ENCODE results near the gene MET. TPM values are rescaled to one million over a fixed set of nuclear protein-coding genes. Genes with fewer than 3 reads are reported as not detected.

Gene MET
- polyA plus RNA-seq, 6 donors from 2014 or later = not detected

GRCh38 chr7:116727432-116728009, 55.5 kb downstream of the MET start:
- no peak for ATAC-seq (ENCODE audit: low read depth in 2 of 2)
- Mint-ChIP-seq H3K27ac (no peak overlapping the region), H3K4me1 (no peaks in the 10 kb centered on the region), H3K4me3 (no peak overlapping the region), H3K27me3 (peaks cover 21 to 42% (median 31%) of the 10 kb centered on the region in 3 donors), H3K9me3 (no peaks in the 10 kb centered on the region), H3K36me3 (no peaks in the 10 kb centered on the region)
- DNase-seq = no peak

- H3K27me3 Mint-ChIP-seq = peaks cover 21 to 42% (median 31%) of the 10 kb centered on the region in 3 donors
Observed at GRCh38 chr7:116728413-116728812, 56.4 kb downstream of the MET start.

GRCh38 chr7:116730097-116731022, 58.4 kb downstream of the MET start:
- H3K4me1 Mint-ChIP-seq = peaks cover 0 to 6% (median 0%) of the 10 kb centered on the region in 3 donors
- peaks cover 19 to 42% (median 31%) of the 10 kb centered on the region in 3 donors for H3K27me3 Mint-ChIP-seq
- H3K4me3 Mint-ChIP-seq = no peak overlapping the region
- H3K27ac Mint-ChIP-seq = no peak overlapping the region
- no peak for ATAC-seq (ENCODE audit: low read depth in 2 of 2)
- no peak for DNase-seq
- no peaks in the 10 kb centered on the region for H3K9me3 Mint-ChIP-seq
- no peaks in the 10 kb centered on the region for H3K36me3 Mint-ChIP-seq

More at GRCh38 chr7:116728413-116728812, 56.4 kb downstream of the MET start:
- Mint-ChIP-seq H3K4me1 (no peaks in the 10 kb centered on the region), H3K36me3 (no peaks in the 10 kb centered on the region), H3K9me3 (no peaks in the 10 kb centered on the region), H3K27ac (no peak overlapping the region), H3K4me3 (no peak overlapping the region)
- ATAC-seq (ENCODE audit: low read depth in 2 of 2) = no peak
- DNase-seq = no peak

GRCh38 chr7:116731023-116731395, 59.0 kb downstream of the MET start:
- H3K27me3 Mint-ChIP-seq = peaks cover 18 to 40% (median 31%) of the 10 kb centered on the region in 3 donors
- no peak overlapping the region for H3K27ac Mint-ChIP-seq
- H3K4me1 Mint-ChIP-seq = peaks cover 0 to 6% (median 0%) of the 10 kb centered on the region in 3 donors
- ATAC-seq (ENCODE audit: low read depth in 2 of 2) (no peak), DNase-seq (no peak)
- no peak overlapping the region for H3K4me3 Mint-ChIP-seq
- H3K9me3 Mint-ChIP-seq = no peaks in the 10 kb centered on the region
- H3K36me3 Mint-ChIP-seq = no peaks in the 10 kb centered on the region

- peaks cover 15 to 33% (median 24%) of the 10 kb centered on the region in 3 donors for H3K27me3 Mint-ChIP-seq
- ATAC-seq (ENCODE audit: low read depth in 2 of 2) (no peak), DNase-seq (no peak)
- no peak overlapping the region for H3K4me3 Mint-ChIP-seq
- no peaks in the 10 kb centered on the region for H3K36me3 Mint-ChIP-seq
- H3K9me3 Mint-ChIP-seq = no peaks in the 10 kb centered on the region
- no peak overlapping the region for H3K27ac Mint-ChIP-seq
- peaks cover 0 to 6% (median 0%) of the 10 kb centered on the region in 3 donors for H3K4me1 Mint-ChIP-seq
Observed at GRCh38 chr7:116731445-116732335, 59.7 kb downstream of the MET start.

GRCh38 chr7:116732788-116733694, 61.0 kb downstream of the MET start:
- no peak for ATAC-seq (ENCODE audit: low read depth in 2 of 2)

GRCh38 chr7:116733924-116734580, 62.1 kb downstream of the MET start:
- ATAC-seq (ENCODE audit: low read depth in 2 of 2) (no peak), DNase-seq (no peak)
- Mint-ChIP-seq H3K27ac (no peak overlapping the region), H3K9me3 (no peaks in the 10 kb centered on the region), H3K36me3 (no peaks in the 10 kb centered on the region), H3K4me3 (no peak overlapping the region), H3K27me3 (peaks cover 16 to 30% (median 16%) of the 10 kb centered on the region in 3 donors), H3K4me1 (peaks cover 0 to 6% (median 0%) of the 10 kb centered on the region in 3 donors)

More at GRCh38 chr7:116732788-116733694, 61.0 kb downstream of the MET start:
- Mint-ChIP-seq H3K27ac (no peak overlapping the region), H3K4me1 (peaks cover 0 to 6% (median 0%) of the 10 kb centered on the region in 3 donors), H3K27me3 (peaks cover 11 to 27% (median 13%) of the 10 kb centered on the region in 3 donors), H3K4me3 (no peak overlapping the region), H3K9me3 (no peaks in the 10 kb centered on the region), H3K36me3 (no peaks in the 10 kb centered on the region)
- DNase-seq = no peak

- H3K27me3 Mint-ChIP-seq = peaks cover 16 to 23% (median 16%) of the 10 kb centered on the region in 3 donors
- H3K36me3 Mint-ChIP-seq = no peaks in the 10 kb centered on the region
- peaks cover 0 to 6% (median 0%) of the 10 kb centered on the region in 3 donors for H3K4me1 Mint-ChIP-seq
- no peak overlapping the region for H3K27ac Mint-ChIP-seq
- DNase-seq = no peak
- ATAC-seq (ENCODE audit: low read depth in 2 of 2) = no peak
- H3K4me3 Mint-ChIP-seq = no peak overlapping the region
- H3K9me3 Mint-ChIP-seq = no peaks in the 10 kb centered on the region
Observed at GRCh38 chr7:116734710-116735109, 62.7 kb downstream of the MET start.

GRCh38 chr7:116736927-116737715, 65.1 kb downstream of the MET start:
- H3K4me3 Mint-ChIP-seq = no peak overlapping the region
- no peak overlapping the region for H3K27ac Mint-ChIP-seq
- no peaks in the 10 kb centered on the region for H3K9me3 Mint-ChIP-seq
- peaks cover 24 to 28% (median 28%) of the 10 kb centered on the region in 3 donors for H3K27me3 Mint-ChIP-seq
- peaks cover 0 to 6% (median 0%) of the 10 kb centered on the region in 3 donors for H3K4me1 Mint-ChIP-seq
- H3K36me3 Mint-ChIP-seq = no peaks in the 10 kb centered on the region
- DNase-seq = no peak
- no peak for ATAC-seq (ENCODE audit: low read depth in 2 of 2)

- ATAC-seq (ENCODE audit: low read depth in 2 of 2) (no peak), DNase-seq (no peak)
- Mint-ChIP-seq H3K36me3 (no peaks in the 10 kb centered on the region), H3K27ac (no peak overlapping the region), H3K27me3 (peaks cover 32 to 36% (median 34%) of the 10 kb centered on the region in 3 donors), H3K4me3 (no peak overlapping the region), H3K9me3 (no peaks in the 10 kb centered on the region), H3K4me1 (peaks cover 0 to 6% (median 0%) of the 10 kb centered on the region in 3 donors)
Observed at GRCh38 chr7:116738378-116738777, 66.4 kb downstream of the MET start.

GRCh38 chr7:116739307-116739706, 67.3 kb downstream of the MET start:
- ATAC-seq (ENCODE audit: low read depth in 2 of 2) = no peak
- no peak for DNase-seq
- Mint-ChIP-seq H3K27me3 (peaks cover 36 to 43% (median 41%) of the 10 kb centered on the region in 3 donors), H3K9me3 (peaks cover 0 to 2% (median 0%) of the 10 kb centered on the region in 7 donors), H3K4me3 (no peak overlapping the region), H3K4me1 (peaks cover 0 to under 1% (median 0%) of the 10 kb centered on the region in 3 donors), H3K27ac (no peak overlapping the region), H3K36me3 (peaks cover 0 to 3% of the 10 kb centered on the region in 2 donors)

Measured in naive B cell (primary cell).